ENCODE data around the gene HEXD.
A peak's percentile ranks its signal among the peaks of the same experiment; 100 is the strongest.

Gene HEXD

DNA sequence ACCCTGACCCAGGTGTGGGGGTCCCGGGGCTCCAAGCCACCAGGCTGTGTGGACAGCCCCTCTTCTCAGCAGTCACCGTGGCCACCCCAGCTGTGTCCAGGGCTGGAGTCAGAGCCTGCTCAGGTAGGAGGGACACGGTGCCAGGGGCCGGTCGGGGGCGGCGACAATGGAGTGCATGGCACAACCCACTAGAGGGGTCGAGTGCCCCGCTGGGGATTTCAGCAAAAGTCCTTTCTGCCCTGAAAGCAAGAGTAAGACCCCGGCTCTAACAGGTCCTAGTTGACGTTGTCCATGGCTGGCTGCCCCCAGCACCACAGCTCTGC lies 35.3 kb upstream of the HEXD start:
- no peak for DNase-seq

DNA sequence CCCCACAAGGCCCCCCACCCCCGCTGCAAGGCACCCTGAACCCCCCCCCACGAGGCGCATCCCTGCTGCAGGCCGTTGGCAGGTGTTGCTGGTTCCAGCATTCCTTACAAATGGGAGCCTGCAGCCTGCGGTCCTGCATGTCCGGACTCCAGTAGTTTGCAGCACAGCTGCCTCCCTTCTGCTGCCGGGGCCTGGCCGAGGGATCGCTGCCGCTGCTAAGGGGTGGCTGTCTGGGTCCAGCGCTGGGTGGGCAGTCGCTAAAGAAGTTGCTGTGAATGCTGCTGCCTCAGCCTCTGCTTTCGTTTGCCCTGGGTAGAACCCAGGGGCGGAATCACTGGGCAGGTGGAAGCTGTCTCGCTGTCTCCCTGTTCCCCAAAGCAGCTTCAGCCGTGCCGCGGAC lies 34.7 kb upstream of the HEXD start:
- DNase-seq, result no peak

DNA sequence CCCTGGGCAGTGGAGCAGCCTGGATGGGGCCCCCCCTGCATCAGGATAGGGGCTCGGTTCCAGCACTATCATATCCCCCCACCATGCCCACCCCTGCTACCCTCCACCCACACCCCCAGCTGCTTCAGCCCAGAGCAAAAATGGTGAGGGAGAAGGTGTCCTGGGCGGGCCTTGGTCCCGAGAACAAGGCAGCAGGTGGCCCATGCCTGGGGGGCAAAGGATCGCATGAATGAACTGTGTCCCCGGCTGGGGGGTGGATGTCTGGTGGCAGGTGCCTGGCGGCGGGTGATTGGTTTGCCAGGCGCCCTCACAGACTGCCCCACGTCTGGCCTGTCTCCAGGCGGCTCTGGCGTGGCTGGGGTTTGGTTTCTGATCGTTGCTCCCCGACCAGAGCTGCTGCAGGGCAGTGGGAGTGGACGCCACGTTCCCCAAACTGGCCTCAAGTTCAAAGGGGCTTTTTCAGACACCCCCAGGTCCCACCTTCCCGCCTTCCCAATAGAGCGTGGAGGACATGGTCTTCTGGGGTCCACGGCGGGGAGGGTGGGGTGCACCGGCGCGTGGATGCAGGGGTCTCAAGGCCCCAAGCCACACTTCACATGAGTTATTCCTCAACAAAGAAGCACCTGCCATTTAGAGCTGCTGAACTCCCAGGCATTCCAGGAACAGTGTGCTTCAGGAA lies 34.0 kb upstream of the HEXD start:
- DNase-seq, result no peak

DNA sequence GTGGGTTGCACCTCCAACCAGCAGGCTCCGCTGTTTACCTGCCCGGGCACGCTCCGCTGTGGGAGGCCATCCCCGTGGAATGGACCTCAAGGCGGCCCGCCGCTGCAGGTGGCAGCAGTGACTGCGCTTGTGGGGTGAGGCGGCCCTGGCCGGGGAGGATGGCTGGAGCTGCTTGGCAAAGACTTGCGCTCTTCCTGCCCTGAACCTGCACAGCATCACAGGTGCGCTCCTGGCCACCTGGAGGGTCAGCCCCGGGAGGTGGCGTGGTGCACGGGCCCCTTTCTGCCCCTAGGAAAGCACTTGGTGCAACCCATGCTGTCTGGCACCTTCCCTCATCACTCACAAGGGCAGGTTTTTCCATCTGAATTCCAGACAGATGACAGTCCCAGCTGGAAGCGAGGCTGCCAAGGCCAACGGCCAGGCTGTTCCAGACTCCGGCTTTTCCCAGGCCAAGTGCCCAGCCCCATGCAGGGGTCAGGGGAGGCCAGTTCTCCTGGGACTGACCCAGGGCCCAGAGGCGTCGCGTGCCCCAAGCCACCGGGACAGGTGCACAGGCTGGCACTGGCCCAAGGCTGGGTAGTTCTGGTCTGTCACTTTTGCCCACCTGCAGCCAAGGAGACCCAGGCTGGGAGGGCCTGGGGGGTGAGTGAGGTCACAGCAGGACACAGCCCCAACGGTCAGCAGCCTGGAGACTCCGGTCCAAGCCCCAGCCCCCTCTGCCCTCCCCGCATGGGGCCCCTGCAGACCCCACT lies 33.2 kb upstream of the HEXD start:
- DNase-seq, result peak in 1 of 2 experiments; percentile 46

GRCh38 chr17:82385559-82386254 lies 32.4 kb upstream of the HEXD start:
- no peak for DNase-seq

GRCh38 chr17:82386255-82386831 lies 31.8 kb upstream of the HEXD start:
- DNase-seq, result no peak

- DNase-seq, result no peak
These were observed 31.1 kb upstream of the HEXD start for GRCh38 chr17:82386881-82387704.

GRCh38 chr17:82387705-82388106 lies 30.4 kb upstream of the HEXD start:
- no peak for DNase-seq

DNA sequence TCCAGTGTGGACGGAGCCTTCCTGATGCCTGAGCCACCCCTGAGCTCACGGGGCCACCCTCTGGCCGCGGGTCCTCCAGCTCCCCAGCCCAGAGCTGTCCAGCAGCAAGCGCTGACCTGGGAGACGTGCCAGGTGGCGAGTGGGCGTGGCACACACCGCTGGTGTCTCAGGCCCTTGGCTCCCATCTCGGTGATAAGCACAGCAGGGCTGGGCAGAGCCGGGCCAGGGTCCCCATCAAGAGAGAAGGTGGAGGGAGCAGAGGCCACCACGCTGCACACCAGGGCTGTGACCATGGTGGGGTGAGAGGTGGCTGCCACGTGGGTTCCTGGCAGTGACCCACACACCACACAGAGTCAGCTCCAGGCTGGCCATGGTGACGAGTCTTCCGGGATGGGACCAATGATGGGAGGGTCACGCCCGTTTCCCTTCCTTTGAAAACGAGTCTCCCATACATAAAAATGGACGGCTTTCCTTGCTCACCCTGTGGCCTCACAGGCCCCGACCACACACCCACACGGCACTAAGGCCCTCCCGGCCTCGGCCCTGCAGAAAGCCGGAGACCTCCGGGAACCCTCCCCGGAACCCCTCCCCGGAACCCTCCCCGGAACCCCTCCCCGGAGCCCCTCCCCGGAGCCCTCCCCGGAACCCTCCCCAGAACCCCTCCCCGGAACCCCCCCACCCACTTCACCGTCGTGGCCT lies 29.8 kb upstream of the HEXD start:
- DNase-seq, result no peak

- DNase-seq, result no peak
These were observed 29.2 kb upstream of the HEXD start for GRCh38 chr17:82388922-82389283.

GRCh38 chr17:82389379-82389778 lies 28.8 kb upstream of the HEXD start:
- no peak for DNase-seq

GRCh38 chr17:82390015-82390859 lies 27.9 kb upstream of the HEXD start:
- DNase-seq, result no peak

GRCh38 chr17:82390860-82391435 lies 27.2 kb upstream of the HEXD start:
- DNase-seq, result no peak

- DNase-seq, result no peak
These were observed 26.6 kb upstream of the HEXD start for GRCh38 chr17:82391496-82392066.

DNA sequence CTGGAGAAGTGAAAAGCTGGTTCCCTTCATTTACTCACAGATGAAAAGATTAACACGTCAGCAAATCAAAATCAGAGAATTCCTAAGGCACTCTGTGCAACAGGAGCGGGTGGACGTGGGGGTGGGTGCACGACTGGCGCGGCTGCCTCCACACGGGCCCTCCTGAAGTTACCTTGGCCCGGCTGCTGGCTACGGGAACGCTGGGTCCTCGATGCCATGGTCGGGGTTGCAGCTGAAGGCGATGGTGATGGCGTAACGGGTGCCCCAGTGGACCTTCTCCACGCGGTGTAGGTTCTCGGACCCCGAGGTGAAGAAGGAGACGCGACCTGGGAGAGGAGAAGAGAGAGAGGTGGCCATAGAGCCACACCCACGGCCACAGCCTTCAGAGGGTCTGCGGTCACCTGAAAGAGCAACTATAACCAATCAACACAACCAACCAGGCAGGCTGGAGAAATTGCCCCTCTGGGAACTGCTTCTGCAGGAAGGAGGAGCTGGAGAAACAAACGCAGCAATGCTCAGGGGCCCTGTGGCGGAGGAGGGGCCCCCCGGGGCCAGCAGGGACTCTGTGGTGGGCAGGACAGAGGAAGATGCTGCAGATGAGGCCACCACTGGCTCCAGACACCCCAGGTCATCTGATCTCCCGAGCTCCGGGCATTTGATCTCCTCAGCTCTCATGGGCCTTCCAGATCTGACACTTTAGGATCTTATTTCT lies 25.8 kb upstream of the HEXD start:
- no peak for DNase-seq

DNA sequence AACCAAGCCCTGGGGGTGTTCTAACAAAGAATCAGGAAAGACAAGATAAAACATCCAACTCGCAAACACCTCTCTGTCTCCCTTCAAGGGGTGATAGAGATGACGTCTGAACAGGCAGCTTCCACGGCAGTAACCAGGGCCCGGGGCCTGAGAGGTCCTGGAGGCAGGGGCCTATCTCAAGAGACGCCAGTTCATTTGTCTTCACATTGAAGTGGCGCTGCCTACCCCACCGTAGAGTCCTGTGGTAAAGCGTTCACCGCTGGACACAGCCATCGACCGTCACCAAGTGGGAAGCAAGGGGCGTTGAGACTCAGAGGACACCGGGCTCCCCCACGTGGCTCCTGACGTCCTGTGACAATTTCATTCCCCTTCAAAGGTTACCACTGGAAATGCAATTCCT lies 25.2 kb upstream of the HEXD start:
- DNase-seq, result no peak

DNA sequence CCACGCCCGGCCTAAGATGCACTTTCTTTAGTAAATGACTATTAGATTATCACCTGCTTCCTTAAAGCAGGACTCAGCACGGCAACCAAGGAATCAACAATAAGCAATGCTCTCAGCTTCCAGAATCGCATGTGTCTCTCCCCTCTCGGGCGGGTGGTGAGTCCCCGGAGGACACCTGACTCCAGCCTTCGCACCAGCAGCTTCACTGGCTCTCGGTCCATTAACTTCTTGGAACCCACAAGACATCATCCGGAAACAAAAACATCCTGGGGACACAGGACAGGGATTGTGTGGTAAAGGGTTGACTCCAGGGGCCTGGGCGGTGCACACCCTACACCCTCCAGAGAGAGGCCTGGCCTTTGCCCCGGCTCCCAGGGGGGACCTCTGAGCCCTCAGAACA lies 23.9 kb upstream of the HEXD start:
- DNase-seq, result no peak

DNA sequence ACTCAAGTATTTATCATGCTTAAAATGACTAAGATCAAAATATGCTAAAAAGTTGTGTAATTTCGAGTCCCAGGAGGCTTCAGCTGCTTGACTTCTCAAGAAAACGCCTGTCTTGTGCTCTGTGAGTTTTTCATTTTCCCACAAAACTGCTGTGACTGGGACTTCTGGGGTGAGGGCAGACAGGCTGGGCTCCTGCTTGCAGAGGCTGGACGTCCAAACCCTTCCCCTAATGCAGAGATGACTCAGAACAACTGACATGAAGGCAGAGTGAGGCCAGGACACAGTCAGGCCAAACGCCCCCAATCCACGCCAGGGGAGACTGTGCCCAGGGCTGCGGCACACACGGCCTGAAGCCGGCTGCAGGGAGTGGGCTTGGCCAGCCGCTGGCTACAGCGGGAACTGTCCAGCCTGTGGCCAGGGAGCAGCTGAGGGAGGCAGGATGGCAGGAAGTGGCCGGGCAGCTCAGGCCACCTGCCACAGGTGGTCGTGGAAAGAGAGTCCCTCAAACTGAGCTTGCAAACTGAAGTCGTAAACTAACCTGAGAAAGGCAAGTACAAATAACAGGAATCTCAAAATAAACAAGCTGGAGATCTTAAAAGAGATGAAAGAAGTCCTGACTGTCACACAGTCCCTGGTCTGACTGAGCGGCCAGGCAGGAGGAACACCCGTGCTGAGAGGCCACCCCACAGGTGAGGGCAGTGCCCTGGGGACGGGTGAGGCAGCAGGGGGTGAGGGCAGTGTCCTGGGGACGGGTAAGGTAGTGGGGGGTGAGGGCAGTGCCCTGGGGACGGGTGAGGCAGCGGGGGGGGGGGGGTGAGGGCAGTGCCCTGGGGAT lies 21.3 kb upstream of the HEXD start:
- DNase-seq, result no peak
